Measurements from ENCODE around the gene IDI1. TPM values are rescaled to one million over a fixed set of nuclear protein-coding genes. Genes with fewer than 3 reads are reported as not detected.

IDI1 gene
- total RNA-seq, 2 experiments from 2014 or later, result 244 to 250 TPM

DNA sequence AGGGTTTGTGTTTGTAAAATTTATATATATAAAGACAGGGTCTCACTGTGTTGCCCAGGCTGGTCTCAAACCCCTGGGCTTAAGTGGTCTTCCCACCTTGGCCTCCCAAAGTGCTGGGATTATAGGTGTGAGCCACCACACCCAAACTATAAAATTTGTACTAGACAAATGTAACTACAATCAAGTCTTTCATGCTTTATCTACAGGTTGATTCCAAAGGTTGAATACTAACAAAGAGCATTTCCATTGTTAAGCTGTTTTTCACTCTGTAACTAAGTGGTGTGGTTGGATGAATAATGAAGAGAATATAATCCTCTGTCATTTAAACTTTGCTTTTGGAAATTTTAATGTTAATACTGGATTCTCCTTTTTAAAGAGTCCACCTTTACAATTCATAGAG is 29.7 kb upstream of the IDI1 start:
- Mint-ChIP-seq H3K27me3 (no peaks in the 10 kb centered on the region), H3K4me3 (no peak overlapping the region), H3K36me3 (ENCODE audit: low read depth) (peaks cover 84% of the 10 kb centered on the region), H3K4me1 (ENCODE audit: low read depth) (peaks cover 17% of the 10 kb centered on the region), H3K9me3 (no peaks in the 10 kb centered on the region), H3K27ac (no peak overlapping the region)
- ChIA-PET POLR2A (no interaction called here), CTCF (no interaction called here)
- H3K36me3 ChIP-seq (ENCODE audit: insufficient read depth, low read length), result peaks cover 58% of the 10 kb centered on the region
- intact Hi-C loops (cut with DNase I, micrococcal nuclease), result loop anchor here in 1 of 2 experiments (10.0 kb wide), 1 partner anchor 254 kb away; no protein-coding TSS in a partner anchor
- H3K4me1 ChIP-seq (ENCODE audit: insufficient read depth, low read length), result peaks cover 5% of the 10 kb centered on the region
- no peak overlapping the region for H3K27ac ChIP-seq (ENCODE audit: low read depth in 1 of 2, low read length in 2 of 2)
- DNase-seq, result no peak
- no peak overlapping the region for H3K4me3 ChIP-seq (ENCODE audit: low read length)
- ATAC-seq (ENCODE audit: poor library complexity), result no peak
- H3K27me3 ChIP-seq (ENCODE audit: control insufficient read depth in 1 of 2, insufficient read depth in 2 of 2, low read length in 2 of 2), result no peaks in the 10 kb centered on the region
- TF ChIP-seq, protein P1, sequence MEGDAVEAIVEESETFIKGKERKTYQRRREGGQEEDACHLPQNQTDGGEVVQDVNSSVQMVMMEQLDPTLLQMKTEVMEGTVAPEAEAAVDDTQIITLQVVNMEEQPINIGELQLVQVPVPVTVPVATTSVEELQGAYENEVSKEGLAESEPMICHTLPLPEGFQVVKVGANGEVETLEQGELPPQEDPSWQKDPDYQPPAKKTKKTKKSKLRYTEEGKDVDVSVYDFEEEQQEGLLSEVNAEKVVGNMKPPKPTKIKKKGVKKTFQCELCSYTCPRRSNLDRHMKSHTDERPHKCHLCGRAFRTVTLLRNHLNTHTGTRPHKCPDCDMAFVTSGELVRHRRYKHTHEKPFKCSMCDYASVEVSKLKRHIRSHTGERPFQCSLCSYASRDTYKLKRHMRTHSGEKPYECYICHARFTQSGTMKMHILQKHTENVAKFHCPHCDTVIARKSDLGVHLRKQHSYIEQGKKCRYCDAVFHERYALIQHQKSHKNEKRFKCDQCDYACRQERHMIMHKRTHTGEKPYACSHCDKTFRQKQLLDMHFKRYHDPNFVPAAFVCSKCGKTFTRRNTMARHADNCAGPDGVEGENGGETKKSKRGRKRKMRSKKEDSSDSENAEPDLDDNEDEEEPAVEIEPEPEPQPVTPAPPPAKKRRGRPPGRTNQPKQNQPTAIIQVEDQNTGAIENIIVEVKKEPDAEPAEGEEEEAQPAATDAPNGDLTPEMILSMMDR (IDR thresholded peaks at IDR 0.05), result no peak
- no peaks in the 10 kb centered on the region for H3K9me3 ChIP-seq (ENCODE audit: control insufficient read depth in 1 of 2, insufficient read depth in 1 of 2, low read length in 2 of 2)

DNA sequence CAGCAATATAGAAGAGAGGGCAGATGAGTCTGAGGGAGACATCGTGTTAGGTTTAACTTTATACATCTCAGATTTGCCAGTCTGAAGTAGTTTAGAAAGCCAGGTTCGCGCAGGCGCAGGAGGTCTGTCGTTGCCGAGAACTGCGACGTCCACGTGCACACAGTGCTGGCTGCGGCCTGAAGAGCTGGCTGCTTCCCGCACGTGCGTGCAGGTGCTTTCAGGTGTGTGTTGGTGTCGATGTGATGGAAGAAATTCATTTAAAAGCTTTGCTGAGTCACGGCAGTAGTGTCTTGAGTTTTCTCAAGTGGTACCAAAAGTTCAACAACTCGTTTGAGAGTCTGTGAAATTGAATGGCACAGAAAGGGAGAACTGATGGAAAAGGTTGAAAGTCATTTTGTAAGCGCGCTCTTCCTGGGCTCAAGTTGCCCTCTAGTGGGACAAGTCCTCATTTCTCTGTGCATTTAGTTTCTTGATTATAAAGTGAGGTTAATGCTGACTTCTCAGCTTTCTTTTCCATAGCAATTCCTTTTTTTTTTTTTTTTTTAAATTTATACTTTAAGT is 25.9 kb upstream of the IDI1 start:
- Histone ChIP-seq H3K27ac (ENCODE audit: low read depth in 1 of 2, low read length in 2 of 2) (no peak overlapping the region), H3K27me3 (ENCODE audit: control insufficient read depth in 1 of 2, insufficient read depth in 2 of 2, low read length in 2 of 2) (no peaks in the 10 kb centered on the region), H3K9me3 (ENCODE audit: control insufficient read depth in 1 of 2, insufficient read depth in 1 of 2, low read length in 2 of 2) (no peaks in the 10 kb centered on the region), H3K36me3 (ENCODE audit: insufficient read depth, low read length) (peaks cover 44% of the 10 kb centered on the region), H3K4me1 (ENCODE audit: insufficient read depth, low read length) (peaks cover 5% of the 10 kb centered on the region), H3K4me3 (ENCODE audit: low read length) (no peak overlapping the region)
- H3K27ac Mint-ChIP-seq, result peak overlapping the region; percentile 5
- TF ChIP-seq, protein P1 (IDR thresholded peaks at IDR 0.05), result peak; percentile 18
- peaks cover 65% of the 10 kb centered on the region for H3K36me3 Mint-ChIP-seq (ENCODE audit: low read depth)
- H3K4me1 Mint-ChIP-seq (ENCODE audit: low read depth), result peaks cover 21% of the 10 kb centered on the region
- POLR2A ChIA-PET, result interaction anchor here (1.8 to 2.7 kb wide), 3 partner anchors 12 to 25 kb away, joined by 5 to 9 read pairs (median 6); partner anchors contain the start of genes IDI1 and WDR37
- ATAC-seq (ENCODE audit: poor library complexity) (no peak), DNase-seq (peak in 4 of 14 experiments; percentile 9 to 41 (median 36))
- no peaks in the 10 kb centered on the region for H3K27me3 Mint-ChIP-seq
- H3K9me3 Mint-ChIP-seq, result no peaks in the 10 kb centered on the region
- intact Hi-C loops (cut with DNase I, micrococcal nuclease), result loop anchor here in 1 of 2 experiments (1.0 to 10.0 kb wide), 2 partner anchors 25 to 250 kb away; no protein-coding TSS in a partner anchor
- CTCF ChIA-PET, result interaction anchor here (0.7 to 1.6 kb wide), 3 partner anchors 11 to 25 kb away, joined by 3 to 6 read pairs (median 3); partner anchors contain the start of gene IDI1
- H3K4me3 Mint-ChIP-seq, result no peak overlapping the region

DNA sequence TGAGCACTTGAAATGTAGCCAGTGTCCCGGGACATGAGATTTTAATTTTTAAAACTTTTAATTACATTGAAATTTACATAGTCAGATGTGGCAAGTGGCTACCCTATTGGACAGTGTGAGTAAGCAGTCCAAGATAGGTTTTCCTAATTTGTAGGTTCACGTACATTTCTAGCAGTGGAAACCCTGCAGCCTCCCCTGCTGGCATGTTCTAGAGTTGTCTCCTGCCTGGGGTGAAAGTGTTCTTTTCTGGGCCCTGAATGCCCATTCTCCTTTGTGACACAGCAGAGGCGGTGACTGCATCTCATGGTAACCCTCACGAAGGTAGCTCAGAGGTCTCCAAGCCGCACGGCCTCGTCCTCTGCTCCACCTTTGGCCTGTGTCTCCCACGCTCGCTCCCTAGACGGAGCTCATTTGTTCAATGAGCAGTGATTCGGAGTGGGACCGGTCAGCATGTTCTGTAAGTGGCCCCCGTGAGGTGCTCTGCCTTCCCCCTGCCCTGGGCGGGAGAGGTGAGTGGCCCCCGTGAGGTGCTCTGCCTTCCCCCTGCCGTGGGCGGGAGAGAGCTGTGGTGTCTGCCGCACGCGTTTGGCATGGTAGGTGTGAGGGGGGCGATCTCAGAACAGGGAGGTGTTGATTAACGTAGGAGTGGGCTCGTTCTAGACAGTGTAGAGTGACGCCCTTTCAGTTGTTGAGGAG is 25.3 kb upstream of the IDI1 start:
- Mint-ChIP-seq H3K4me1 (ENCODE audit: low read depth) (peaks cover 27% of the 10 kb centered on the region), H3K4me3 (no peak overlapping the region), H3K9me3 (no peaks in the 10 kb centered on the region), H3K27ac (no peak overlapping the region), H3K36me3 (ENCODE audit: low read depth) (peaks cover 59% of the 10 kb centered on the region), H3K27me3 (no peaks in the 10 kb centered on the region)
- ChIA-PET CTCF (interaction anchor here (0.9 to 1.6 kb wide), 2 partner anchors 12 to 25 kb away, joined by 3 to 6 read pairs; partner anchors contain the start of gene IDI1), POLR2A (interaction anchor here (0.6 to 2.7 kb wide), 4 partner anchors 11 to 31 kb away, joined by 3 to 9 read pairs (median 4); partner anchors contain the start of gene IDI1)
- H3K9me3 ChIP-seq (ENCODE audit: control insufficient read depth in 1 of 2, insufficient read depth in 1 of 2, low read length in 2 of 2), result no peaks in the 10 kb centered on the region
- DNase-seq (peak in 1 of 14 experiments; percentile 7), ATAC-seq (ENCODE audit: poor library complexity) (no peak)
- peaks cover 44% of the 10 kb centered on the region for H3K36me3 ChIP-seq (ENCODE audit: insufficient read depth, low read length)
- no peak overlapping the region for H3K27ac ChIP-seq (ENCODE audit: low read depth in 1 of 2, low read length in 2 of 2)
- H3K4me3 ChIP-seq (ENCODE audit: low read length), result no peak overlapping the region
- H3K27me3 ChIP-seq (ENCODE audit: control insufficient read depth in 1 of 2, insufficient read depth in 2 of 2, low read length in 2 of 2), result no peaks in the 10 kb centered on the region
- H3K4me1 ChIP-seq (ENCODE audit: insufficient read depth, low read length), result peaks cover 5% of the 10 kb centered on the region
- TF ChIP-seq, protein P1 (IDR thresholded peaks at IDR 0.05), result no peak
- intact Hi-C loops (cut with DNase I, micrococcal nuclease), result loop anchor here in 1 of 2 experiments (1.0 to 10.0 kb wide), 2 partner anchors 24 to 249 kb away; no protein-coding TSS in a partner anchor

Measured in CD4-positive, alpha-beta T cell (primary cell).